ENCODE data around the gene SCNN1A. TPM values are rescaled to one million over a fixed set of nuclear protein-coding genes. Genes with fewer than 3 reads are reported as not detected.

Gene SCNN1A
- total and polyA plus RNA-seq, 2 of the 13 experiments (the other 11 are each of a cell fraction or from before 2014, with no cell fraction given), result 1.5 to 14.6 TPM

DNA sequence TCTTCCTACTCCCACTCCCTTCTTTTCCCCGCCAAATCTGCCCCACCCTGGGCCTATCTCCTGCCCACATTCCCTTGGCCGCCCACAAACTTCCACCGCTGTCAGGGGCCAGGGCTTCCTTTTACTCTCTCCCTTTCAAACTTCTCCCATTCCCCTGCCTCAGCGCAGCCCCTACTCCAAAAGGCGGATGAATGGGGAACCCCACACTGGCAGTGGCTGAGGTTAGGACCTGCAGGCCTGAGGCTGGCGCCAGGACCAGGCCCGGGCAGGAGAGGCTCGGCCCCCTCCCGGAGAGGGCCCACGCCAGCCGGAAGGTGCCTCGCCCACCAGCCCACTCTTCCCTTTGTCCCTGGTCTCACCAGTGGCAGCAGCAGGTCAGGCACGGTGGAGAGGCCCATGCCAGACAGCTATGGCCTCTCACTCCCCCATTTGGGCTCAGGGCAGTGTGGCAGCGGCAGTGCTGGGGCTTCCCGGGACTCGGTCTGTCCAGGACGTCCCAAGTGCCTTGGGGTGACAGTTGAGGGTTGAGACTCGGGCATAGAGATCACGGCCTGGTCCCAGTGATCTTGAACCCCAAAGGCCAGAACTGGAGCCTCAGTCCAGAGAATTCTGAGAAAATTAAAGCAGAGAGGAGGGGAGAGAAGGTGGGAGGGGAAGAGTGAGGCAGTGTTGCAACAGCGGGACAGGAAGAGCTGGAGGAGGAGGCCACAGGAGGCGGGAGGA, 33.8 kb downstream of the SCNN1A start, which contains the start of gene TNFRSF1A (continued):
- TF ChIP-seq ZNF850 (CRISPR knock-in tag; conservative IDR thresholded peaks at IDR 0.05), result no peak
- TF ChIP-seq RORA (CRISPR knock-in tag; IDR thresholded peaks at IDR 0.05), result no peak
- TF ChIP-seq SYNCRIP (IDR thresholded peaks at IDR 0.05; ENCODE audit: insufficient read depth, low read depth, low read length), result no peak
- TF ChIP-seq ISL2 (CRISPR knock-in tag; IDR thresholded peaks at IDR 0.05), result 0 out of 2 replicates have a peak, but pooled peaks have one; percentile 20
- TF ChIP-seq CCDC6 (CRISPR knock-in tag; IDR thresholded peaks at IDR 0.05), result peak; percentile 36; the same call in 1 of the 2 replicates
- no peak for TF ChIP-seq ZNF343 (CRISPR knock-in tag; IDR thresholded peaks at IDR 0.05)
- TF ChIP-seq, protein P1, sequence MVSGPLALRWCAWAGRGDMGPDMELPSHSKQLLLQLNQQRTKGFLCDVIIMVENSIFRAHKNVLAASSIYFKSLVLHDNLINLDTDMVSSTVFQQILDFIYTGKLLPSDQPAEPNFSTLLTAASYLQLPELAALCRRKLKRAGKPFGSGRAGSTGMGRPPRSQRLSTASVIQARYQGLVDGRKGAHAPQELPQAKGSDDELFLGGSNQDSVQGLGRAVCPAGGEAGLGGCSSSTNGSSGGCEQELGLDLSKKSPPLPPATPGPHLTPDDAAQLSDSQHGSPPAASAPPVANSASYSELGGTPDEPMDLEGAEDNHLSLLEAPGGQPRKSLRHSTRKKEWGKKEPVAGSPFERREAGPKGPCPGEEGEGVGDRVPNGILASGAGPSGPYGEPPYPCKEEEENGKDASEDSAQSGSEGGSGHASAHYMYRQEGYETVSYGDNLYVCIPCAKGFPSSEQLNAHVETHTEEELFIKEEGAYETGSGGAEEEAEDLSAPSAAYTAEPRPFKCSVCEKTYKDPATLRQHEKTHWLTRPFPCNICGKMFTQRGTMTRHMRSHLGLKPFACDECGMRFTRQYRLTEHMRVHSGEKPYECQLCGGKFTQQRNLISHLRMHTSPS (CRISPR knock-in tag; IDR thresholded peaks at IDR 0.05; ENCODE audit: low read depth), result no peak
- TF ChIP-seq ZMAT3 (CRISPR knock-in tag; conservative IDR thresholded peaks at IDR 0.05), result no peak; the same call in 1 of the 2 replicates
- TF ChIP-seq, protein P2, sequence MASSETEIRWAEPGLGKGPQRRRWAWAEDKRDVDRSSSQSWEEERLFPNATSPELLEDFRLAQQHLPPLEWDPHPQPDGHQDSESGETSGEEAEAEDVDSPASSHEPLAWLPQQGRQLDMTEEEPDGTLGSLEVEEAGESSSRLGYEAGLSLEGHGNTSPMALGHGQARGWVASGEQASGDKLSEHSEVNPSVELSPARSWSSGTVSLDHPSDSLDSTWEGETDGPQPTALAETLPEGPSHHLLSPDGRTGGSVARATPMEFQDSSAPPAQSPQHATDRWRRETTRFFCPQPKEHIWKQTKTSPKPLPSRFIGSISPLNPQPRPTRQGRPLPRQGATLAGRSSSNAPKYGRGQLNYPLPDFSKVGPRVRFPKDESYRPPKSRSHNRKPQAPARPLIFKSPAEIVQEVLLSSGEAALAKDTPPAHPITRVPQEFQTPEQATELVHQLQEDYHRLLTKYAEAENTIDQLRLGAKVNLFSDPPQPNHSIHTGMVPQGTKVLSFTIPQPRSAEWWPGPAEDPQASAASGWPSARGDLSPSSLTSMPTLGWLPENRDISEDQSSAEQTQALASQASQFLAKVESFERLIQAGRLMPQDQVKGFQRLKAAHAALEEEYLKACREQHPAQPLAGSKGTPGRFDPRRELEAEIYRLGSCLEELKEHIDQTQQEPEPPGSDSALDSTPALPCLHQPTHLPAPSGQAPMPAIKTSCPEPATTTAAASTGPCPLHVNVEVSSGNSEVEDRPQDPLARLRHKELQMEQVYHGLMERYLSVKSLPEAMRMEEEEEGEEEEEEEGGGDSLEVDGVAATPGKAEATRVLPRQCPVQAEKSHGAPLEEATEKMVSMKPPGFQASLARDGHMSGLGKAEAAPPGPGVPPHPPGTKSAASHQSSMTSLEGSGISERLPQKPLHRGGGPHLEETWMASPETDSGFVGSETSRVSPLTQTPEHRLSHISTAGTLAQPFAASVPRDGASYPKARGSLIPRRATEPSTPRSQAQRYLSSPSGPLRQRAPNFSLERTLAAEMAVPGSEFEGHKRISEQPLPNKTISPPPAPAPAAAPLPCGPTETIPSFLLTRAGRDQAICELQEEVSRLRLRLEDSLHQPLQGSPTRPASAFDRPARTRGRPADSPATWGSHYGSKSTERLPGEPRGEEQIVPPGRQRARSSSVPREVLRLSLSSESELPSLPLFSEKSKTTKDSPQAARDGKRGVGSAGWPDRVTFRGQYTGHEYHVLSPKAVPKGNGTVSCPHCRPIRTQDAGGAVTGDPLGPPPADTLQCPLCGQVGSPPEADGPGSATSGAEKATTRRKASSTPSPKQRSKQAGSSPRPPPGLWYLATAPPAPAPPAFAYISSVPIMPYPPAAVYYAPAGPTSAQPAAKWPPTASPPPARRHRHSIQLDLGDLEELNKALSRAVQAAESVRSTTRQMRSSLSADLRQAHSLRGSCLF (CRISPR knock-in tag; IDR thresholded peaks at IDR 0.05; ENCODE audit: borderline replicate concordance), result 0 out of 2 replicates have a peak, but pooled peaks have one; percentile 18
- peak; percentile 28; the same call in 1 of the 2 replicates for TF ChIP-seq EEA1 (CRISPR knock-in tag; IDR thresholded peaks at IDR 0.05; ENCODE audit: borderline replicate concordance)
- TF ChIP-seq, protein P3, sequence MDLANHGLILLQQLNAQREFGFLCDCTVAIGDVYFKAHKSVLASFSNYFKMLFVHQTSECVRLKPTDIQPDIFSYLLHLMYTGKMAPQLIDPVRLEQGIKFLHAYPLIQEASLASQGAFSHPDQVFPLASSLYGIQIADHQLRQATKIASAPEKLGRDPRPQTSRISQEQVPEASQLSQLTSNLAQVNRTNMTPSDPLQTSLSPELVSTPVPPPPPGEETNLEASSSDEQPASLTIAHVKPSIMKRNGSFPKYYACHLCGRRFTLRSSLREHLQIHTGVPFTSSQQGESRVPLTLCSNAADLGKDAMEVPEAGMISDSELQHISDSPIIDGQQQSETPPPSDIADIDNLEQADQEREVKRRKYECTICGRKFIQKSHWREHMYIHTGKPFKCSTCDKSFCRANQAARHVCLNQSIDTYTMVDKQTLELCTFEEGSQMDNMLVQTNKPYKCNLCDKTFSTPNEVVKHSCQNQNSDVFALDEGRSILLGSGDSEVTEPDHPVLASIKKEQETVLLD (CRISPR knock-in tag; IDR thresholded peaks at IDR 0.05; ENCODE audit: low read depth), result no peak
- TF ChIP-seq REPIN1 (CRISPR knock-in tag; IDR thresholded peaks at IDR 0.05; ENCODE audit: borderline replicate concordance, low read depth), result no peak
- no peak for TF ChIP-seq MBD4 (IDR thresholded peaks at IDR 0.05; ENCODE audit: borderline replicate concordance, low read length)
- no peak for TF ChIP-seq ZNF451 (CRISPR knock-in tag; IDR thresholded peaks at IDR 0.05)
- TF ChIP-seq, protein P4, sequence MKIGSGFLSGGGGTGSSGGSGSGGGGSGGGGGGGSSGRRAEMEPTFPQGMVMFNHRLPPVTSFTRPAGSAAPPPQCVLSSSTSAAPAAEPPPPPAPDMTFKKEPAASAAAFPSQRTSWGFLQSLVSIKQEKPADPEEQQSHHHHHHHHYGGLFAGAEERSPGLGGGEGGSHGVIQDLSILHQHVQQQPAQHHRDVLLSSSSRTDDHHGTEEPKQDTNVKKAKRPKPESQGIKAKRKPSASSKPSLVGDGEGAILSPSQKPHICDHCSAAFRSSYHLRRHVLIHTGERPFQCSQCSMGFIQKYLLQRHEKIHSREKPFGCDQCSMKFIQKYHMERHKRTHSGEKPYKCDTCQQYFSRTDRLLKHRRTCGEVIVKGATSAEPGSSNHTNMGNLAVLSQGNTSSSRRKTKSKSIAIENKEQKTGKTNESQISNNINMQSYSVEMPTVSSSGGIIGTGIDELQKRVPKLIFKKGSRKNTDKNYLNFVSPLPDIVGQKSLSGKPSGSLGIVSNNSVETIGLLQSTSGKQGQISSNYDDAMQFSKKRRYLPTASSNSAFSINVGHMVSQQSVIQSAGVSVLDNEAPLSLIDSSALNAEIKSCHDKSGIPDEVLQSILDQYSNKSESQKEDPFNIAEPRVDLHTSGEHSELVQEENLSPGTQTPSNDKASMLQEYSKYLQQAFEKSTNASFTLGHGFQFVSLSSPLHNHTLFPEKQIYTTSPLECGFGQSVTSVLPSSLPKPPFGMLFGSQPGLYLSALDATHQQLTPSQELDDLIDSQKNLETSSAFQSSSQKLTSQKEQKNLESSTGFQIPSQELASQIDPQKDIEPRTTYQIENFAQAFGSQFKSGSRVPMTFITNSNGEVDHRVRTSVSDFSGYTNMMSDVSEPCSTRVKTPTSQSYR (CRISPR knock-in tag; IDR thresholded peaks at IDR 0.05; ENCODE audit: borderline replicate concordance), result no peak
- TF ChIP-seq CEBPB (IDR thresholded peaks at IDR 0.05; ENCODE audit: borderline replicate concordance, low read depth, low read length), result peak; percentile 93

Data from HepG2 (cell line).